Activated T-helper 17 cell treated with anti-CD3 and anti-CD28 coated beads, Interleukin-2, amount 50 U/mL, for 72 hours (primary cell): ENCODE data around the gene IL1RN. TPM values are rescaled to one million over a fixed set of nuclear protein-coding genes. Genes with fewer than 3 reads are reported as not detected.
A peak's percentile ranks its signal among the peaks of the same experiment; 100 is the strongest.

Source experiments
- ATAC-seq: fragments of 150-1000 bp; cut with Tn5 transposase; replicated peaks from 2 replicates; pipeline ENCODE4 v1.10.0; 2021; ENCODE audit warnings: mild to moderate bottlenecking, moderate library complexity
- H3K27ac Mint-ChIP-seq: one replicate; pipeline ENCODE4 v1.8.0; 2022; ENCODE audit warnings: mixed read lengths
- H3K27me3 Mint-ChIP-seq: one replicate; pipeline ENCODE4 v1.8.0; 2022; ENCODE audit warnings: mixed read lengths
- H3K36me3 Mint-ChIP-seq: one replicate; pipeline ENCODE4 v1.8.0; 2022; ENCODE audit warnings: low read depth, mild to moderate bottlenecking, mixed read lengths
- H3K4me1 Mint-ChIP-seq: one replicate; pipeline ENCODE4 v1.8.0; 2022; ENCODE audit warnings: mixed read lengths
- H3K4me3 Mint-ChIP-seq: one replicate; pipeline ENCODE4 v1.8.0; 2022; ENCODE audit warnings: mild to moderate bottlenecking, mixed read lengths
- H3K9me3 Mint-ChIP-seq: one replicate; pipeline ENCODE4 v1.8.0; 2022; ENCODE audit warnings: mixed read lengths
- total RNA-seq, 2 donors: library from RNA; stranded (reverse); gene quantifications; one replicate each; pipeline ENCODE4 v1.2.3, GENCODE V29; 2022

Gene IL1RN
- total RNA-seq, 2 donors from 2014 or later: 12.8 to 32.8 TPM

GRCh38 chr2:113164215-113164929 lies 37.0 kb downstream of the IL1RN start:
- Mint-ChIP-seq H3K9me3 (no peaks in the 10 kb centered on the region), H3K4me1 (peaks cover 36% of the 10 kb centered on the region), H3K27me3 (no peaks in the 10 kb centered on the region), H3K27ac (peak overlapping the region; percentile 3), H3K4me3 (no peak overlapping the region), H3K36me3 (no peaks in the 10 kb centered on the region)
- ATAC-seq: no peak

- Mint-ChIP-seq H3K36me3 (no peaks in the 10 kb centered on the region), H3K27ac (peak overlapping the region; percentile 3), H3K27me3 (no peaks in the 10 kb centered on the region), H3K9me3 (no peaks in the 10 kb centered on the region), H3K4me1 (peaks cover 41% of the 10 kb centered on the region), H3K4me3 (no peak overlapping the region)
- ATAC-seq: no peak
These were observed 37.7 kb downstream of the IL1RN start for GRCh38 chr2:113164930-113165585.

GRCh38 chr2:113166187-113166645 lies 38.8 kb downstream of the IL1RN start:
- peak overlapping the region; percentile 69 for H3K4me3 Mint-ChIP-seq
- H3K27me3 Mint-ChIP-seq: no peaks in the 10 kb centered on the region
- peaks cover 3% of the 10 kb centered on the region for H3K9me3 Mint-ChIP-seq
- H3K4me1 Mint-ChIP-seq: peaks cover 45% of the 10 kb centered on the region
- H3K36me3 Mint-ChIP-seq: peaks cover 3% of the 10 kb centered on the region
- H3K27ac Mint-ChIP-seq: peak overlapping the region; percentile 88
- ATAC-seq: no peak

- Mint-ChIP-seq H3K4me3 (peak overlapping the region; percentile 69), H3K27me3 (no peaks in the 10 kb centered on the region), H3K4me1 (peaks cover 53% of the 10 kb centered on the region), H3K9me3 (peaks cover 4% of the 10 kb centered on the region), H3K36me3 (peaks cover 11% of the 10 kb centered on the region), H3K27ac (peak overlapping the region; percentile 88)
- peak; percentile 76 for ATAC-seq
These were observed 39.9 kb downstream of the IL1RN start for GRCh38 chr2:113167115-113167932.

- peaks cover 4% of the 10 kb centered on the region for H3K9me3 Mint-ChIP-seq
- ATAC-seq: no peak
- peaks cover 15% of the 10 kb centered on the region for H3K36me3 Mint-ChIP-seq
These were observed 40.6 kb downstream of the IL1RN start for GRCh38 chr2:113167962-113168340.

GRCh38 chr2:113169002-113169530 lies 41.7 kb downstream of the IL1RN start:
- peaks cover 60% of the 10 kb centered on the region for H3K4me1 Mint-ChIP-seq
- peak; percentile 10 for ATAC-seq
- H3K36me3 Mint-ChIP-seq: peaks cover 26% of the 10 kb centered on the region
- peaks cover 4% of the 10 kb centered on the region for H3K9me3 Mint-ChIP-seq
- H3K27ac Mint-ChIP-seq: peak overlapping the region; percentile 88
- H3K4me3 Mint-ChIP-seq: peak overlapping the region; percentile 69
- H3K27me3 Mint-ChIP-seq: no peaks in the 10 kb centered on the region

More at GRCh38 chr2:113167962-113168340, 40.6 kb downstream of the IL1RN start:
- Mint-ChIP-seq H3K4me1 (peaks cover 52% of the 10 kb centered on the region), H3K27ac (peak overlapping the region; percentile 88), H3K27me3 (no peaks in the 10 kb centered on the region), H3K4me3 (peak overlapping the region; percentile 69)

GRCh38 chr2:113169586-113169985 lies 42.2 kb downstream of the IL1RN start:
- peak overlapping the region; percentile 42 for H3K27ac Mint-ChIP-seq
- H3K4me3 Mint-ChIP-seq: peak overlapping the region; percentile 69
- ATAC-seq: no peak
- H3K36me3 Mint-ChIP-seq: peaks cover 31% of the 10 kb centered on the region
- no peaks in the 10 kb centered on the region for H3K27me3 Mint-ChIP-seq
- H3K4me1 Mint-ChIP-seq: peaks cover 55% of the 10 kb centered on the region
- peaks cover 4% of the 10 kb centered on the region for H3K9me3 Mint-ChIP-seq

- no peaks in the 10 kb centered on the region for H3K27me3 Mint-ChIP-seq
- H3K9me3 Mint-ChIP-seq: peaks cover 4% of the 10 kb centered on the region
- peaks cover 57% of the 10 kb centered on the region for H3K4me1 Mint-ChIP-seq
- H3K36me3 Mint-ChIP-seq: peaks cover 50% of the 10 kb centered on the region
- peak overlapping the region; percentile 89 for H3K4me3 Mint-ChIP-seq
- peak overlapping the region; percentile 82 for H3K27ac Mint-ChIP-seq
- peak; percentile 20 for ATAC-seq
These were observed 44.1 kb downstream of the IL1RN start for GRCh38 chr2:113171334-113172075.

- ATAC-seq: no peak
- Mint-ChIP-seq H3K4me3 (peak overlapping the region; percentile 89), H3K4me1 (peaks cover 57% of the 10 kb centered on the region), H3K9me3 (peaks cover 4% of the 10 kb centered on the region), H3K36me3 (peaks cover 65% of the 10 kb centered on the region), H3K27ac (peak overlapping the region; percentile 97), H3K27me3 (no peaks in the 10 kb centered on the region)
These were observed 45.5 kb downstream of the IL1RN start for GRCh38 chr2:113172721-113173541.

- Mint-ChIP-seq H3K27me3 (no peaks in the 10 kb centered on the region), H3K4me1 (peaks cover 57% of the 10 kb centered on the region), H3K9me3 (peaks cover 4% of the 10 kb centered on the region), H3K36me3 (peaks cover 73% of the 10 kb centered on the region), H3K4me3 (peak within 1 kb of the TSS; percentile 89), H3K27ac (peak within 1 kb of the TSS; percentile 97)
- ATAC-seq: peak; percentile 84
These were observed 46.4 kb downstream of the IL1RN start, which contains the start of gene PSD4 for GRCh38 chr2:113173542-113174375. Gene PSD4, plus strand, starts transcription at chr2:113173971. Its CDS starts 8,486 bp downstream, at chr2:113182457.

- Mint-ChIP-seq H3K27me3 (no peaks in the 10 kb centered on the region), H3K4me1 (peaks cover 59% of the 10 kb centered on the region), H3K36me3 (peaks cover 79% of the 10 kb centered on the region), H3K27ac (peak overlapping the region; percentile 97), H3K4me3 (peak overlapping the region; percentile 89), H3K9me3 (peaks cover 4% of the 10 kb centered on the region)
- ATAC-seq: no peak
These were observed 47.0 kb downstream of the IL1RN start for GRCh38 chr2:113174376-113174750.

- peaks cover 57% of the 10 kb centered on the region for H3K4me1 Mint-ChIP-seq
- peaks cover 4% of the 10 kb centered on the region for H3K9me3 Mint-ChIP-seq
- H3K36me3 Mint-ChIP-seq: peaks cover 87% of the 10 kb centered on the region
- H3K27ac Mint-ChIP-seq: peak overlapping the region; percentile 97
- H3K4me3 Mint-ChIP-seq: peak overlapping the region; percentile 89
- peak; percentile 66 for ATAC-seq
- no peaks in the 10 kb centered on the region for H3K27me3 Mint-ChIP-seq
These were observed 47.7 kb downstream of the IL1RN start for GRCh38 chr2:113175042-113175628.
